ENCODE measurements around the gene HOXD13. TPM values are rescaled to one million over a fixed set of nuclear protein-coding genes. Genes with fewer than 3 reads are reported as not detected.
A peak's percentile ranks its signal among the peaks of the same experiment; 100 is the strongest.

HOXD13 gene
- total RNA-seq, 1 experiment from 2014 or later, result not detected

DNA sequence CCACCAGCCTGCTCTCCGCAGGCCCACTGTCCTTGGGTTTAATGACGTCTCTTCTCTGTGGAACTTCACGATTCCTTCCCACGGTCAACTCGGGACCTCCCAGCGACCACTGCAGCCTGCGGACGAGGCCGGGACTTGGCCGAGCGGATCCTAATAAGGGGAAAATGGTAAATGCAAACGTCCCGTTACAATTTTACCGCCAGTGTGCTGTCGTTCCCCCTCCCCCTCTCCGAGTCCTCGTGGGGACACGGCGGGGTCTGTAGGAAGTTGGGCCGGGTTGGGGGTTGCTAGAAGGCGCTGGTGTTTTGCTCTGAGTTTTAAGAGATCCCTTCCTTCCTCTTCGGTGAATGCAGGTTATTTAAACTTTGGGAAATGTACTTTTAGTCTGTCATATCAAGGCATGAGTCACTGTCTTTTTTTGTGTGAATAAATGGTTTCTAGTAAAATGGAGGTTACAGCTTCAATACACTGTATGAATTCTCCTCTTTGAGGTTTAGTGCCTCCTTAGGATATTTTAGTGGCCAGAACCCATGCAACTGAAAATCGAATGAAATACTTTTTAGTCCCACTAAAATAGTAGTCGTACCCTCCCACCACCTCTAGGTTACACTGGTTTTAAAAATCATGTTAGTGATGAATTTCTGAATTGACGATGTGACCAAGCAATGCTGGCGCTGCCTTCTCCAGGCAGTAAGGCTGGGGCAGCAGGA lies 16.8 kb downstream of the HOXD13 start:
- POLR2A ChIA-PET, result no interaction called here
- Mint-ChIP-seq H3K4me3 (ENCODE audit: unreplicated experiment) (no peak overlapping the region), H3K27ac (ENCODE audit: low read depth, unreplicated experiment) (no peak overlapping the region), H3K27me3 (ENCODE audit: insufficient read depth, unreplicated experiment) (peaks cover 22% of the 10 kb centered on the region), H3K9me3 (ENCODE audit: unreplicated experiment) (no peaks in the 10 kb centered on the region), H3K4me1 (ENCODE audit: insufficient read depth, unreplicated experiment) (peaks cover 7% of the 10 kb centered on the region), H3K36me3 (ENCODE audit: insufficient read depth, unreplicated experiment) (no peaks in the 10 kb centered on the region)
- DNase-seq (ENCODE audit: unreplicated experiment), result no peak
- TF ChIP-seq, protein P1, sequence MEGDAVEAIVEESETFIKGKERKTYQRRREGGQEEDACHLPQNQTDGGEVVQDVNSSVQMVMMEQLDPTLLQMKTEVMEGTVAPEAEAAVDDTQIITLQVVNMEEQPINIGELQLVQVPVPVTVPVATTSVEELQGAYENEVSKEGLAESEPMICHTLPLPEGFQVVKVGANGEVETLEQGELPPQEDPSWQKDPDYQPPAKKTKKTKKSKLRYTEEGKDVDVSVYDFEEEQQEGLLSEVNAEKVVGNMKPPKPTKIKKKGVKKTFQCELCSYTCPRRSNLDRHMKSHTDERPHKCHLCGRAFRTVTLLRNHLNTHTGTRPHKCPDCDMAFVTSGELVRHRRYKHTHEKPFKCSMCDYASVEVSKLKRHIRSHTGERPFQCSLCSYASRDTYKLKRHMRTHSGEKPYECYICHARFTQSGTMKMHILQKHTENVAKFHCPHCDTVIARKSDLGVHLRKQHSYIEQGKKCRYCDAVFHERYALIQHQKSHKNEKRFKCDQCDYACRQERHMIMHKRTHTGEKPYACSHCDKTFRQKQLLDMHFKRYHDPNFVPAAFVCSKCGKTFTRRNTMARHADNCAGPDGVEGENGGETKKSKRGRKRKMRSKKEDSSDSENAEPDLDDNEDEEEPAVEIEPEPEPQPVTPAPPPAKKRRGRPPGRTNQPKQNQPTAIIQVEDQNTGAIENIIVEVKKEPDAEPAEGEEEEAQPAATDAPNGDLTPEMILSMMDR (IDR thresholded peaks at IDR 0.05; ENCODE audit: unreplicated experiment), result no peak
- no TSS peak for BruUV-seq (replicated peaks)
- CTCF ChIA-PET, result interaction anchor here (0.6 to 2.6 kb wide), 7 partner anchors 7 to 1033 kb away, joined by 3 to 23 read pairs (median 10); partner anchors contain the start of gene HOXD12
- intact Hi-C loops (cut with micrococcal nuclease), result no loop called here

DNA sequence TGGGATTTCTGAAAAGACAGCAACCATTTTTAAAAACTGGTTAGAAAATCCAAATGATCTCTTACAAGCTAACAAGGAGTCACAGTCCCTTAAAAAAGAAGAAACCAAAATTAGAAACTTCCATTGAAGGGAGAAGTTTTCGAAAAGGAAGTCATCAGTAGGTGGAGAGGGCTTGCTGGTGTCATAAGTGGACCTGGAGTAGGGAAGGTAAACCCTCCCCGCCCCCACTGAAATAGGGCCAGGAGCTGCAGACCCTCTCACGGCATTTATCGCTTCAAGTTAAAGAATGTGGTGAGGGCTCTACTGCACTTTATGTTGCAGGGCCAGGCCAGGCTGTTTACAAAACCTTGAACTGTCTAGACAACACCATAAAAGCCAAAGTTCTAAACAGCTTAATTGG lies 17.4 kb downstream of the HOXD13 start:
- intact Hi-C loops (cut with micrococcal nuclease), result no loop called here
- ChIA-PET CTCF (interaction anchor here (0.6 to 2.6 kb wide), 18 partner anchors 8 to 1413 kb away, joined by 3 to 23 read pairs (median 4); partner anchors contain the start of gene HOXD12), POLR2A (no interaction called here)
- BruUV-seq (replicated peaks), result no TSS peak
- H3K27me3 Mint-ChIP-seq (ENCODE audit: insufficient read depth, unreplicated experiment), result peaks cover 17% of the 10 kb centered on the region
- H3K9me3 Mint-ChIP-seq (ENCODE audit: unreplicated experiment), result no peaks in the 10 kb centered on the region
- TF ChIP-seq, protein P1 (IDR thresholded peaks at IDR 0.05; ENCODE audit: unreplicated experiment), result no peak
- no peak overlapping the region for H3K27ac Mint-ChIP-seq (ENCODE audit: low read depth, unreplicated experiment)
- no peaks in the 10 kb centered on the region for H3K36me3 Mint-ChIP-seq (ENCODE audit: insufficient read depth, unreplicated experiment)
- H3K4me3 Mint-ChIP-seq (ENCODE audit: unreplicated experiment), result no peak overlapping the region
- H3K4me1 Mint-ChIP-seq (ENCODE audit: insufficient read depth, unreplicated experiment), result peaks cover 7% of the 10 kb centered on the region
- DNase-seq (ENCODE audit: unreplicated experiment), result no peak

DNA sequence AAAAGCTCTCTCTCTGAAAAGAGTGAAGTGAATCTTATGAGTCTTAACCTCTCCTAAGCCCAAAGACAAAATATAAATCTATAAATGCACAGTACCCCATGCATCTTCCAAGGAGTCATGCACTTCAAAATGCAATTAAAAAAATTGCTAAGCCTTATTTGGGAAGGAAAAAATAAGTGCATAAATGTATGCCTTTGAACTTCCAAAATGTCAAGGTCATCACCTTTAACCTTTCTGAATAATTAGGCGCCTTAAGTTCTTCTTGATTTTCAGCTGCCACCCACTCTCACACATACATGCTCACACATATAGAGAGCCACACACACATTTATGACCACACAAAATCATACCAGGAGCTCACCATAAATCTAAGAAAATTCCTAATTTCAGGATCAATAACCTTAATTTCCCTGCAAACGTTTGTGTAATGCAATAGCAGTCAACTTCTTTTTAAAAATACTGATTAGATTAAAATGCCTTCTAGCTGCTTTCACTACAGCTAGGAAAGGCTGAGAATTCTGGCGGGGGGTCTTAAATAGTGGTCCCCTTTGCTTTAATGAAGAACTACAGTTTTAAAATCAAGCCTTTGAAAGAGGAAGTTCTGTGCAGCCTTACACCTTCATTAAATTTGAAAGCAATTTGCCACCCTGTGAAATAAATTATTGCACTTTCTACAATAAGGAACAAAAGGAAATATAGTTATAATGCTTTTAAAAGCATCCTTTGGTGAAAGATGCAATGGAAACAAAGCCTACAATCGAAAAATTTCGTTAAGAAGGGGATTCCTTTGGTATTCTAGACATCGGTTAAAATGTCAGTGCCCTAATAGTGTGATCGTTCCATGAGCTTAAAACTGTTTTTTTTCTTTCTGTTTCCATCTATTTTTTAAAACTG lies 18.1 kb downstream of the HOXD13 start:
- Mint-ChIP-seq H3K27me3 (ENCODE audit: insufficient read depth, unreplicated experiment) (peaks cover 10% of the 10 kb centered on the region), H3K36me3 (ENCODE audit: insufficient read depth, unreplicated experiment) (no peaks in the 10 kb centered on the region), H3K4me3 (ENCODE audit: unreplicated experiment) (no peak overlapping the region), H3K27ac (ENCODE audit: low read depth, unreplicated experiment) (no peak overlapping the region), H3K4me1 (ENCODE audit: insufficient read depth, unreplicated experiment) (peaks cover 7% of the 10 kb centered on the region), H3K9me3 (ENCODE audit: unreplicated experiment) (no peaks in the 10 kb centered on the region)
- ChIA-PET POLR2A (interaction anchor here (0.7 to 1.5 kb wide), 4 partner anchors 9 to 527 kb away, joined by 3 to 5 read pairs (median 4); no protein-coding TSS in a partner anchor), CTCF (interaction anchor here (0.6 to 2.6 kb wide), 40 partner anchors 8 to 1413 kb away, joined by 3 to 23 read pairs (median 4); partner anchors contain the start of genes HOXD12 and HOXD13)
- TF ChIP-seq, protein P1 (IDR thresholded peaks at IDR 0.05; ENCODE audit: unreplicated experiment), result no peak
- DNase-seq (ENCODE audit: unreplicated experiment), result no peak
- no TSS peak for BruUV-seq (replicated peaks)
- intact Hi-C loops (cut with micrococcal nuclease), result no loop called here

DNA sequence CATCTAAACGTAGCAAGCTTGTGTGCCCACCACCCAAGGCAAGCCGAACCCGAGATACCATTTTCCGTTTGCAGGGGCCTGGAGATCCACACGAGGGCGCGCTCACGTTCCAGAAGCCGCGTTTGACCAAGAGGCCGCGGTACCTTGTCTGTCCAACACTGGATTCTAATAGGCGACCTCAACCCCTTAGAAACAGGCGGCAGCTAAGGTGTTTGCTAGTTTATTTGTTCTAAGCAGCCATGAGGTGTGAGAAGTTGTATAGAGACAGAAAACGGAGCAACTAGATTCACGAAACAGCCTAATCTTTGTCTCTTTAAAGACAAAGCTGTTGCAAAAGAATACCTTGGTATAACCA lies 18.8 kb downstream of the HOXD13 start:
- intact Hi-C loops (cut with micrococcal nuclease), result no loop called here
- Mint-ChIP-seq H3K36me3 (ENCODE audit: insufficient read depth, unreplicated experiment) (no peaks in the 10 kb centered on the region), H3K4me3 (ENCODE audit: unreplicated experiment) (no peak overlapping the region), H3K27me3 (ENCODE audit: insufficient read depth, unreplicated experiment) (peaks cover 8% of the 10 kb centered on the region), H3K4me1 (ENCODE audit: insufficient read depth, unreplicated experiment) (peaks cover 2% of the 10 kb centered on the region), H3K27ac (ENCODE audit: low read depth, unreplicated experiment) (no peak overlapping the region), H3K9me3 (ENCODE audit: unreplicated experiment) (no peaks in the 10 kb centered on the region)
- CTCF ChIA-PET, result interaction anchor here (0.6 to 2.6 kb wide), 35 partner anchors 9 to 1045 kb away, joined by 3 to 23 read pairs (median 4); partner anchors contain the start of genes HOXD12 and HOXD13
- POLR2A ChIA-PET, result interaction anchor here (0.7 to 1.5 kb wide), 4 partner anchors 9 to 526 kb away, joined by 3 to 5 read pairs (median 4); no protein-coding TSS in a partner anchor
- BruUV-seq (replicated peaks), result no TSS peak
- TF ChIP-seq, protein P1 (IDR thresholded peaks at IDR 0.05; ENCODE audit: unreplicated experiment), result peak; percentile 56
- DNase-seq (ENCODE audit: unreplicated experiment), result peak; percentile 58
